Suprapubic skin (tissue), 3 donors: Measurements from ENCODE around the gene PAQR7.

Experiments
- CTCF ChIP-seq, 2 donors: fragments of 200-600 bp in 1 of 2; fragments of 450-650 bp in 1 of 2; sonication (generic) in 1 of 2; IDR thresholded peaks; one replicate each; pipeline ENCODE4 v1.5.1; 2016 to 2019; ENCODE audit warnings: antibody characterized with exemption in 2 of 2, mild to moderate bottlenecking in 1 of 2, moderate library complexity in 1 of 2
- POLR2A ChIP-seq, 2 donors: fragments of 450-650 bp; IDR thresholded peaks; one replicate each; pipeline ENCODE4 v1.6.1; 2017; ENCODE audit warnings: antibody characterized with exemption in 2 of 2, mild to moderate bottlenecking in 2 of 2, moderate library complexity in 2 of 2

- TF ChIP-seq POLR2A (IDR thresholded peaks at IDR 0.05) (no peak), CTCF (IDR thresholded peaks at IDR 0.05) (no peak)
Observed at GRCh38 chr1:25909040-25909439, 33.5 kb upstream of the PAQR7 start.
